HG02588 (cell line): ENCODE measurements around the gene NSD1.
"Not testable (repeated sequence)": the region's sequence is repeated elsewhere in the genome, so short reads cannot be mapped to it uniquely, and the experiment has no call there.

Experiments used
- ATAC-seq: cut with Tn5 transposase; IDR thresholded peaks from one replicate; pipeline ENCODE4 v1.9.1; 2021; ENCODE audit warnings: mild to moderate bottlenecking, moderate library complexity; ENCODE audit not compliant: unreplicated experiment

Gene NSD1

GRCh38 chr5:177222269-177222668 lies 88.7 kb downstream of the NSD1 start:
- no peak for ATAC-seq

DNA sequence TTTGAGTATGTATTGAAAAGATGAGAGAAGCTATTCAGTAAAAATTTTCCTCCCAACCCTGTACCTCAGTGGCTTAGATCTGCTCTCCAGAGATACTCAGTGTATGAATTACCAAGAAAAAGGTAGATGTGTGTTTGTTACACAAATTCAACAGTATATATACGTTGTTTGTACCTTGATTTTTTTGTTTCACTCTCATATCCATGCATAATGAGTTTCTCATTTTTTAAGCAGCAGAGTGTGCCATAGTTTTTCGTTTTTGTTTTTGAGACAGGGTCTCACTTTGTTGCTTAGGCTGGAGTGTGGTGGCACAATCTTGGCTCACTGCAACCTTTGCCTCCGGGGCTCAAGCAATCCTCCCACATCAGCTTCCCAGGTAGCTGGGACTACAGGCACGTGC lies 92.2 kb downstream of the NSD1 start:
- ATAC-seq, result no peak

GRCh38 chr5:177226860-177227259 lies 93.3 kb downstream of the NSD1 start:
- ATAC-seq, result no peak

DNA sequence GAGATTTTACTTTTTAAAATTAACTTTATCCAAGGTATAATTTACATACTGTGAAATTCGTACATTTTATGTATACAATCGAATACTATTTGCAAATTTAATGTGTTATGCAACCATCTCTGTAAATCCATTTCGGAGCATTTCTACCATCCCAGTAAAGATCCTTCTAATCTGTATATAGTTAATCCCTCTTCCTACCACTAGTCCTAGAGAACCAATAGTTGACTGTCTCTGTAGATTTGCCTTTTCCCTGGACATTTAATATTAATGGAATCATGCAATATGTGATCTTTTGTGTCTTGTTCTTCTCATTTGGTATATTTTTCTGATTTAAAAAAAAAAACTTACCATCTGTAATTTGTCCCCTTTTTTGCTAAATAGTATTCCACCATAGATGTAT lies 95.2 kb downstream of the NSD1 start:
- no peak for ATAC-seq

GRCh38 chr5:177230660-177231059 lies 97.1 kb downstream of the NSD1 start:
- no peak for ATAC-seq

- no peak for ATAC-seq
These were observed 98.1 kb downstream of the NSD1 start for GRCh38 chr5:177231479-177232250.

DNA sequence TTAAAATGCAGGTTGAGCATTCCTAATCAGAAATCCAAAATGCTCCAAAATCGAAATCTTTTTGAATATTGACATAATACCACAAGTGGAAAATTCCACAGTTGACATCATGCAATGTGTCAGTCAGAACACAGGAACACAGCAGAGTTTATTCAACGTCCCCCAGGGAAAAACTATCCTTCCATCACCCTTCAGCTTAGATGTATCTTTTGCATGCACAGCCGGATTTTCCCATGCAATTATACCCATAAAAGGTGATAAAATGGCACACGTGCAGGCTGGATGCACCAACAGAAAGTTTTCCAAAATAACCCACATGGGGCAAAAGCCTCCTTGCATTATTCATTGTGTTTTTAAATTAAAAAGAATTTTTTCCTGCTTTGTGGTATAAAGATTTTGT lies 98.8 kb downstream of the NSD1 start:
- no peak for ATAC-seq

- ATAC-seq, result no peak
These were observed 99.2 kb downstream of the NSD1 start for GRCh38 chr5:177232761-177233160.

DNA sequence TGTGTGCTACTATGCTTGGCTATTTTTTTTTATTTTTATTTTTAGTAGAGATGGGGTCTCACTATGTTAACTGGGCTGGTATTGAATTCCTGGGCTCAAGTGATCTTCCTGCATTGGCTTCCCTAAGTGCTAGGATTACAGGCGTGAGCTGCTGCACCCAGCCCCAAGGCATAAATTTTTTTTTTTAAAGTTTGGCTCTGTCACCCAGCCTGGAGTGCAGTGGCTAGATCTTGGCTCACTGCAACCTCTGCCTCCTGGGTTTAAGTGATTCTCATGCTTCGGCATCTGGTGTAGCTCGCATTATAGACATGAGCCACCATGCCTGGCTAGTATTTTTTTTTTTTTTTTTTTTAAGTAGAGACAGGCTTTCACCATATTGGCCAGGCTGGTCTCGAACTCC lies 99.6 kb downstream of the NSD1 start:
- ATAC-seq, result no peak

DNA sequence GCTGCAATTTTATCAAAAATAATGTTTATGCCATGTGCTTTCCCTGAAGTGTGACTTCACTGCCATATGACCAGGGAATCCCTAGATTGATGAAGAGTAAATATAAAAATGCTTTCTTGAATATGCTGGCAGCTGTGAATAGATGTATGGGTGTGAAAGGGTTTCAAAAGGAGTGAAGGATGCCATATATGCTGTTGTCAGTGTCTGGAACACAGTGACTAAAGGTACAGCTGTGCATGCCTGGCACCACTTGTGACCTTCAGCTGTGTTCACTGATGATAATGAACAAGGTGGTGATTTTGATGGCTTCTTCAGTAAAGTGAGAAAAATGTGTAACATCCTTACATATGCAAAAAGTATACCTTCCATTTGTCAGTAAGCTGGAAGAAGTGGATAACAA lies 100.2 kb downstream of the NSD1 start:
- ATAC-seq, result no peak

DNA sequence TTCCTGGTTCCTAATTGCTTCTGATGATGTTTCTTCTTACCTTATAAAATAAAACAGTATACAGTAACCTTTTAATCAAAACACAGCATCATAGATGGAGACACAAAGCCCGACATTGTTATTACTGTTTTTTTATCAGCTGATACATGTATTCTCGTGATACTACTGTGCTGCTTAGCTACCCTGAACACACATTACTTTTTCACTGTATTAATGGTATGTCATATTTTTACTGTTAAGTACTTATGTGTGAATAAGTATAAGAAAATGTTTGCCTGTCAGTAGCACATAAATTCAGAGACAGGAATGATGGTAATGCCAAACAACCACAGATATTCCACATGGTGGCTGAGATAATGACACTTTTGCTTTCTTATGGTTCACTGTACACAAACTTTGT lies 101.3 kb downstream of the NSD1 start:
- ATAC-seq, result no peak

GRCh38 chr5:177241768-177242167 lies 108.2 kb downstream of the NSD1 start:
- ATAC-seq, result no peak

GRCh38 chr5:177242304-177242703 lies 108.7 kb downstream of the NSD1 start:
- no peak for ATAC-seq

DNA sequence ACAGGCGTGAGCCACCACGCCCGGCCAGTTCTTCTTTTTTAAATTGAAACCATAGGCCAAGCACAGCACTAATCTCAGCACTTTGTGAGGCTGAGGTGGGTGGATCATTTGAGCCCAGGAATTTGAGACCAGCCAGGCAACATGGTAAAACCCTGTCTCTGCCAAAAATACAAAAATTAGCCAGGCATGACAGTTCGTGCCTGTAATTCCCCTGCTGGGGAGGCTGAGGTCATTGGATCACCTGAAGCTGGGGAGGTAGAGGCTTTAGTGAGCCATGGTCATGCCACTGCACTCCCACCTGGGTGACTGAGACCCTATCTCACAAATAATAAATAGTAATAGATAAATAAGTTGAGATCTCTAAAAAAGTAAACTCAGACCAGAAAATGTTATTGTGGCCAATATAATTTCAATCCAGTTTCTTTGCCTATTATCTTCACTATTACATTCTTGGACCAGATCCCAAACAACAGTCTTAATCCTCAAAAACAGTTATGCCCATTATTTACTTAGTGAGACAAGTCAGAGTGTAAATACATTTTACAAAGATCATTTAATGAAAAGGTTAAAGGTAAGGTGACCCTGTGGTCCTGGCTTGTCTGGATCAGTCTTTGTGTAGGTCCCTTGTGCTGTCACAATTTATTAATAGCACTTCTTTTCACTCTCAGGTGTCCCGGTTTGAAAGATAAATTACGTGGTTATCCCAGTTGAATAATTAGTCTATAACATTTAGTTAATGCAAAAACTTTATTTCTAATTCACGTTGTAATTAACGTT lies 116.4 kb downstream of the NSD1 start:
- ATAC-seq, result no peak

GRCh38 chr5:177253252-177253651 lies 119.7 kb downstream of the NSD1 start:
- no peak for ATAC-seq

- no peak for ATAC-seq
These were observed 122.7 kb downstream of the NSD1 start for GRCh38 chr5:177256296-177256695.

- ATAC-seq, result not testable (repeated sequence)
These were observed 125.1 kb downstream of the NSD1 start for GRCh38 chr5:177258711-177259110.

GRCh38 chr5:177260961-177261360 lies 127.4 kb downstream of the NSD1 start:
- ATAC-seq, result no peak

DNA sequence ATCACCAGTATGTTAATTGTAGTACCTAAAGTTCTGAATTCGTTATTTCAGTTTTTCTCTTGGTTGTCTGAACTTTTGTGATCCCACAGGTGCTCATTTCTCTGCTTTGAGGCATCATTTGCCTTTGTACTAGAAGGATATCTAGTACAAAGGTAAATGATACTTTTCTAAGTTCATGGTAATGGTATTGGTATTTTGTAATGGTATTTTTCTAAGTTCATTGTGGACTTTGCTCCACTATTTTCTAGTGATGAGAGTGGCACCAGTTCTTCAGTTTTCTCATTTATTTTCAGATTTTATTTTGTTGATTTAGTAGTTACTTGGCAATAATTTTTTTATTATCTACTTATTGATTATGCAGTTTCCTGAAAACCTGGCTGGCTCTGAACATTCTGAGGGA lies 127.9 kb downstream of the NSD1 start:
- ATAC-seq, result no peak

- ATAC-seq, result no peak
These were observed 130.6 kb downstream of the NSD1 start for GRCh38 chr5:177264178-177264577.

GRCh38 chr5:177265395-177265794 lies 131.8 kb downstream of the NSD1 start:
- ATAC-seq, result no peak

DNA sequence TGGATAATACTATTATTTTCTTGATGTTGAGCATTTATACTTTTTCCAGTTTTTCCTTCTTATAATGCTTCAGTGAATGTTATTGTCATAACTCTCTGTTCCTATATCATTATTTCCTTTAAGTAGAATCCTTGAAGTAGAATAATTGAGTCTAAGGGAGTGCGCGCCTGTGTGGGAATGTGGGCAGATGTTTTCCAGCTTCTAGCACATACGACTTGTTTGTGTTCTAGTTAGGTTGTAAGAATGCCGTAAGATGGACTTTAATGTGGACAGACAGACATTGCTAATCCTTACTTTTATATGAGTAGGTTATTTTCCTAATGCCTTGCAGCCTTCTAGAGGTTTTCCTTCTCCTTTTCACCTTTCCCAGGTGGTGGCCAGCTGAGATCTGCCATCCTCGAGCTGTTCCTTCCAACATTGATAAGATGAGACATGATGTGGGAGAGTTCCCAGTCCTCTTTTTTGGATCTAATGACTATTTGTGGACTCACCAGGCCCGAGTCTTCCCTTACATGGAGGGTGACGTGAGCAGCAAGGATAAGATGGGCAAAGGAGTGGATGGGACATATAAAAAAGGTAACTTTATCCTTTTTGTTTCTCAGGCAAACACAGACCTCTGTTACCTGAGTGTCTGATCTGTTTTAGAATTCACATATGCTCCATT lies 135.8 kb downstream of the NSD1 start:
- ATAC-seq, result no peak
